ENCODE data around the gene CTTN. TPM values are rescaled to one million over a fixed set of nuclear protein-coding genes. Genes with fewer than 3 reads are reported as not detected.

Gene CTTN
- total RNA-seq, 1 donor from 2014 or later, result 211 TPM

DNA sequence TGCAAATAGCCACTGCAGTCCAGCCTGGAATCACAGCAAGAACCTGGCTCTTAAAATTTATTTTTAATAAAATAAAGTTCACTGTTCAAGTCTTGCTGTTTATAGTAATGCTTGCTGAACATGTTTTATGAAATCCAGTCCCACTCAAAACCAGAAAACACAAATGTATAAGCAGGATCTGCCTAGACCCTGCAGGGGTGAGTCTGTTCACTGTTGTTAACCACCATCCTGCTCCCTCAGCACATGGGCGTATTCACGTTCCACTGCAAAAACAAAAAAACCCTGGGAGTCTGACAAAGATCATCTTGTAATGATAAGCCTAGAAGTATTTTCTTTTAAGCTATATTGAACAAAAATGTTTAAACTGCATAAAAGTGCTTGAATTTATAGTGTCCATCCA is 45.0 kb upstream of the CTTN start:
- peaks cover 27% of the 10 kb centered on the region for H3K36me3 Mint-ChIP-seq
- H3K9me3 Mint-ChIP-seq, result no peaks in the 10 kb centered on the region
- TF ChIP-seq, protein P1, sequence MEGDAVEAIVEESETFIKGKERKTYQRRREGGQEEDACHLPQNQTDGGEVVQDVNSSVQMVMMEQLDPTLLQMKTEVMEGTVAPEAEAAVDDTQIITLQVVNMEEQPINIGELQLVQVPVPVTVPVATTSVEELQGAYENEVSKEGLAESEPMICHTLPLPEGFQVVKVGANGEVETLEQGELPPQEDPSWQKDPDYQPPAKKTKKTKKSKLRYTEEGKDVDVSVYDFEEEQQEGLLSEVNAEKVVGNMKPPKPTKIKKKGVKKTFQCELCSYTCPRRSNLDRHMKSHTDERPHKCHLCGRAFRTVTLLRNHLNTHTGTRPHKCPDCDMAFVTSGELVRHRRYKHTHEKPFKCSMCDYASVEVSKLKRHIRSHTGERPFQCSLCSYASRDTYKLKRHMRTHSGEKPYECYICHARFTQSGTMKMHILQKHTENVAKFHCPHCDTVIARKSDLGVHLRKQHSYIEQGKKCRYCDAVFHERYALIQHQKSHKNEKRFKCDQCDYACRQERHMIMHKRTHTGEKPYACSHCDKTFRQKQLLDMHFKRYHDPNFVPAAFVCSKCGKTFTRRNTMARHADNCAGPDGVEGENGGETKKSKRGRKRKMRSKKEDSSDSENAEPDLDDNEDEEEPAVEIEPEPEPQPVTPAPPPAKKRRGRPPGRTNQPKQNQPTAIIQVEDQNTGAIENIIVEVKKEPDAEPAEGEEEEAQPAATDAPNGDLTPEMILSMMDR (conservative IDR thresholded peaks at IDR 0.05), result no peak
- no peak for DNase-seq (ENCODE audit: extremely low spot score, unreplicated experiment)
- no peak overlapping the region for H3K4me3 Mint-ChIP-seq
- no peaks in the 10 kb centered on the region for H3K4me1 Mint-ChIP-seq (ENCODE audit: unreplicated experiment)
- H3K27ac Mint-ChIP-seq, result no peak overlapping the region
- no peaks in the 10 kb centered on the region for H3K27me3 Mint-ChIP-seq

DNA sequence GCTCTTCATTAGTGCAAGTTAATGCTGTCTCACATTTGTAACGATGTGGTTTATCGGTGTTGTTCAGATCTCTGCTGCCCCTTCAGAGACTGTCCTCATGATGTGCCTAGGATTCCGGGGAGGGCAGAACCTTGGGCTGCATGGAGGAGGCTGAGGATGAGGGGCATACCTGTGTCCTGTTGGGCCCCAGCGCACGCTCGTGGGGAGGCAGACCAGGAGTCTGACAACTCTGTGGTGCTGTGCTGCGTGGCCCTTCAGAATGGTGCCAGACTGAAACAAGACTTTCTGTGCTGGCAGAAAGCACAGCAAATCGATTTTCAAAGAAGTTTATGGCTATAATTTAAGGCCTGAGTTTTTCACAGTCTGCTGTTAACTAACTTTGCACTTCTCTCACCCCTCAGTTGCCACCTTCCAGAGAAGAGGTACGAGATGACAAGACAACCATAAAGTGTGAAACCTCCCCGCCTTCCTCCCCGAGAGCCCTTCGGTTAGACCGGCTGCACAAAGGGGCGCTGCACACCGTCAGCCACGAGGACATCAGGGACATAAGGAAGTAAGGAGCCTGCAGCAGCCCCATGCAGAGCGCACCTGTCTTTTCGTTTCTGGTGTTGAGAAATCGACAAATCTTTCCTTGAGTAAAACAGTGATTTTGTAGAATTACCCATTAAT is 44.3 kb upstream of the CTTN start:
- Mint-ChIP-seq H3K36me3 (peaks cover 27% of the 10 kb centered on the region), H3K9me3 (no peaks in the 10 kb centered on the region)

DNA sequence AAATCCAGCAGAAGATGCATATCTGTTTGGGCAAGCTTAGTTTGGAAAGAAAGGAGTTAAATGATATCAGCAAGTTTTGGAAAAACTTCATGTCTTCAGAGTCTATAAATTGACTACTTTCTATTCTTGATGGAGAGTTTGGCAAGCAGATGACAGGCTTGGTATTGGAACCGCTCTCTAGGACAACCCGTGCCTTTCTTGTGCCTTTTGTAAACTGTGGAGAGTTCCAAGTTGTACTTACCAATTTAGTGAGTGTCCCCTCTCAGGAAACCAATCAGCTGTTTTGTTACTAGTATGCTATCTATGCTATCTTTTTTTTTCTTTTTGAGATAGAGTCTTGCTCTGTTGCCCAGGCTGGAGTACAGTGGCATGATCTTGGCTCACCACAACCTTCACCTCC is 43.7 kb upstream of the CTTN start:
- H3K4me1 Mint-ChIP-seq (ENCODE audit: unreplicated experiment), result no peaks in the 10 kb centered on the region
- H3K27ac Mint-ChIP-seq, result no peak overlapping the region
- no peak overlapping the region for H3K4me3 Mint-ChIP-seq
- peaks cover 27% of the 10 kb centered on the region for H3K36me3 Mint-ChIP-seq
- H3K9me3 Mint-ChIP-seq, result no peaks in the 10 kb centered on the region
- no peaks in the 10 kb centered on the region for H3K27me3 Mint-ChIP-seq
- TF ChIP-seq, protein P1 (conservative IDR thresholded peaks at IDR 0.05), result no peak
- DNase-seq (ENCODE audit: extremely low spot score, unreplicated experiment), result no peak

More for the DNA sequence above, 44.3 kb upstream of the CTTN start:
- H3K4me3 Mint-ChIP-seq, result no peak overlapping the region
- no peak for DNase-seq (ENCODE audit: extremely low spot score, unreplicated experiment)
- no peaks in the 10 kb centered on the region for H3K4me1 Mint-ChIP-seq (ENCODE audit: unreplicated experiment)
- TF ChIP-seq, protein P1 (conservative IDR thresholded peaks at IDR 0.05), result no peak
- no peak overlapping the region for H3K27ac Mint-ChIP-seq
- no peaks in the 10 kb centered on the region for H3K27me3 Mint-ChIP-seq

DNA sequence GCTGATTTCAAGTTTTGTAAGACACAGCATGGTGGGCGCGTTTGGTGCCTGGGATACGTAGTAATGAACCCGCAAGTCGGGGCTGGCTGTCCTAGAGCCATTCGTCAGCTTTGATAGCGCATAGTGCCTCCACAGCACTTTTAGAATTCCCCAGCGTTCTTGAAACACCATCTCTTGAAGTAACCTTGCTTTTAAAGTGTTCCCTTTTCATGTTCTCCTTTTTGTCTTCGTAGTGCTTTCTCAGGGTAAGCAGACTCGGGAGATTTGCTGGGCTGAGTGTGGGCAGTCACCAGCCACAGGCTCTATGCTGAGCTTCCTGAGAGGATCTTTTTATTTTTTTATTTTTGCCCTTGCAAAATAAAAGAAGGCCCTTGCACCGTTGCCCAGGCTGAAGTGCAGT is 39.6 kb upstream of the CTTN start:
- Mint-ChIP-seq H3K36me3 (peaks cover 32% of the 10 kb centered on the region), H3K27ac (no peak overlapping the region), H3K9me3 (no peaks in the 10 kb centered on the region), H3K4me1 (ENCODE audit: unreplicated experiment) (no peaks in the 10 kb centered on the region), H3K27me3 (no peaks in the 10 kb centered on the region), H3K4me3 (no peak overlapping the region)
- no peak for DNase-seq (ENCODE audit: extremely low spot score, unreplicated experiment)
- TF ChIP-seq, protein P1 (conservative IDR thresholded peaks at IDR 0.05), result no peak

DNA sequence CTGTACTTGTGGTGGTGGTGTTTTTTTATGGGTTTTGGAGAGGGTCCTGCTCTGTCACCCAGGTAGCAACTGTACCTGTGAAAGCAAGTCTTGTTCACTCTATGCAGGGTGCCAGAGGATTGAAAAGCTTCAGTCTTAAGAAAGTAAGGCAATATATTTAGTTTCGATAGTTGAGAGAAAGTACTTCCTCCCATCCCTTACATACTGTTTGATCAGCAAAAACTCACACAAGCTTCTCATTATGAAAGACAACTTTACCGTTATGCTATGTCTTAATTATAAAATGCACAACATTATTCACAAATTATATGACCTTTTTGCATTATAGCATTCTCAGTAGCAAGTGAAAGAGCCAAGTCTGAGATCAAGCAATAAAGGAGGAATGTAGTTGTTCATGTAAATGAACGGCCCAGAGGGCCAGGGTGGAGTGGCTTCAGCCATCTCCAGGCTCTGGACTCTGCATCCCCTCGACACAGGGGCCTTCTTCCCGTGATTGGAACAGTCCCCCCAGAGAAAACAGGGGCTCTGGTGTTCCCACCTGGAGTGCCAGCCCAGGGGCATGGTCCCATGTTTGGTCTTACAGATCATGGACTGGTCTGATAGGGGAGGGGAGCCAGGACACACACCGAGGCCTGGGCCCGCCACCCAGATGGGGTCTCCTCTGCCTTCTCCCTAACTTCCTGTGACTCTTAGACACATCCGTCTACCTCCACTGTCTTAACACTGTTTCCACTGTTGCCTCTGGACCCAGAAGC is 38.7 kb upstream of the CTTN start:
- H3K4me3 Mint-ChIP-seq, result no peak overlapping the region
- TF ChIP-seq, protein P1 (conservative IDR thresholded peaks at IDR 0.05), result no peak
- no peaks in the 10 kb centered on the region for H3K4me1 Mint-ChIP-seq (ENCODE audit: unreplicated experiment)
- H3K27me3 Mint-ChIP-seq, result no peaks in the 10 kb centered on the region
- DNase-seq (ENCODE audit: extremely low spot score, unreplicated experiment), result no peak
- H3K9me3 Mint-ChIP-seq, result no peaks in the 10 kb centered on the region
- no peak overlapping the region for H3K27ac Mint-ChIP-seq
- H3K36me3 Mint-ChIP-seq, result peaks cover 28% of the 10 kb centered on the region

Data from type B pancreatic cell (in vitro differentiated cells).